HUDEP-2 (cell line): ENCODE results near the gene KRTAP9-6.
"Not testable (repeated sequence)": the region's sequence is repeated elsewhere in the genome, so short reads cannot be mapped to it uniquely, and the experiment has no call there.

Experiments
- DNase-seq, 76 experiments: peaks; one replicate each; lab custom pipeline; 2025; ENCODE audit not compliant: unreplicated experiment in 76 of 76; lab: John Stamatoyannopoulos, UW

Gene KRTAP9-6

GRCh38 chr17:41265078-41265477 lies at the start of gene KRTAP9-6:
KRTAP9-6 (plus strand) TSS chr17:41265378; CDS start chr17:41265378, 0 bp downstream.
- DNase-seq = no peak

- no peak for DNase-seq
Observed at GRCh38 chr17:41215681-41216080, 49.5 kb upstream of the KRTAP9-6 start.

GRCh38 chr17:41223821-41224220 lies 41.4 kb upstream of the KRTAP9-6 start:
- no peak for DNase-seq

- DNase-seq = no peak
Observed at GRCh38 chr17:41226051-41226450, 39.1 kb upstream of the KRTAP9-6 start.

- not testable (repeated sequence) for DNase-seq
Observed at GRCh38 chr17:41226598-41227095, 38.5 kb upstream of the KRTAP9-6 start, which contains the start of gene KRTAP9-2. KRTAP9-2 (plus strand) TSS chr17:41226648; CDS start chr17:41226655, 7 bp downstream.

GRCh38 chr17:41230094-41230493 lies 35.1 kb upstream of the KRTAP9-6 start:
- no peak for DNase-seq

- no peak for DNase-seq
Observed at GRCh38 chr17:41231731-41232130, 33.4 kb upstream of the KRTAP9-6 start.

- not testable (repeated sequence) for DNase-seq
Observed at GRCh38 chr17:41232399-41233105, 32.6 kb upstream of the KRTAP9-6 start, which contains the start of gene KRTAP9-3. KRTAP9-3 (plus strand) TSS chr17:41232449; CDS start chr17:41232502, 53 bp downstream.

GRCh38 chr17:41237116-41237515 lies 28.1 kb upstream of the KRTAP9-6 start:
- not testable (repeated sequence) for DNase-seq

- DNase-seq = not testable (repeated sequence)
Observed at GRCh38 chr17:41237949-41238437, 27.2 kb upstream of the KRTAP9-6 start, which contains the start of gene KRTAP9-8. KRTAP9-8 (plus strand) TSS chr17:41237999; CDS start chr17:41238052, 53 bp downstream.

- not testable (repeated sequence) for DNase-seq
Observed at GRCh38 chr17:41246995-41247787, 18.0 kb upstream of the KRTAP9-6 start.

- DNase-seq = not testable (repeated sequence)
Observed at GRCh38 chr17:41249637-41250240, 15.4 kb upstream of the KRTAP9-6 start, which contains the start of gene KRTAP9-4. KRTAP9-4 (plus strand) TSS chr17:41249687; CDS start chr17:41249721, 34 bp downstream.

GRCh38 chr17:41251261-41251660 lies 13.9 kb upstream of the KRTAP9-6 start:
- DNase-seq = no peak

GRCh38 chr17:41254861-41255260 lies 10.3 kb upstream of the KRTAP9-6 start:
- no peak for DNase-seq

- DNase-seq = not testable (repeated sequence)
Observed at GRCh38 chr17:41255381-41256290, 9.5 kb upstream of the KRTAP9-6 start, which contains the start of gene KRTAP9-9. KRTAP9-9 (plus strand) TSS chr17:41255384.

- DNase-seq = no peak
Observed at GRCh38 chr17:41256291-41256685, 8.9 kb upstream of the KRTAP9-6 start.

GRCh38 chr17:41258406-41258805 lies 6.8 kb upstream of the KRTAP9-6 start:
- no peak for DNase-seq

GRCh38 chr17:41263212-41263611 lies 2.0 kb upstream of the KRTAP9-6 start:
- no peak for DNase-seq

- no peak for DNase-seq
Observed at GRCh38 chr17:41264599-41264998, 579 bp upstream of the KRTAP9-6 start.
